Lower lobe of right lung (tissue), 2 donors: ENCODE data around the gene GALC. TPM values are rescaled to one million over a fixed set of nuclear protein-coding genes. Genes with fewer than 3 reads are reported as not detected.
A peak's percentile ranks its signal among the peaks of the same experiment; 100 is the strongest.

ENCODE experiments used
- ATAC-seq, 2 donors: fragments of 200-7000 bp; cut with Tn5 transposase; one replicate each; pipeline ENCODE4 v1.9.1; 2020 to 2022; ENCODE audit warnings: mild to moderate bottlenecking in 2 of 2, moderate library complexity in 2 of 2
- DNase-seq: peaks from one replicate; pipeline ENCODE4 v3.0.0-alpha.2; 2020
- H3K27ac ChIP-seq: fragments of 200-600 bp; one replicate; pipeline ENCODE4 v1.8.0; 2022
- H3K27me3 ChIP-seq: fragments of 200-600 bp; one replicate; pipeline ENCODE4 v1.8.0; 2022; ENCODE audit warnings: low read depth
- H3K36me3 ChIP-seq: fragments of 200-600 bp; one replicate; pipeline ENCODE4 v1.8.0; 2022; ENCODE audit warnings: mild to moderate bottlenecking
- H3K4me1 ChIP-seq: fragments of 200-600 bp; one replicate; pipeline ENCODE4 v1.8.0; 2022
- H3K4me3 ChIP-seq: fragments of 200-600 bp; one replicate; pipeline ENCODE4 v1.8.0; 2022; ENCODE audit warnings: mild to moderate bottlenecking
- H3K9me3 ChIP-seq: fragments of 200-600 bp; one replicate; pipeline ENCODE4 v1.8.0; 2022
- CTCF ChIP-seq: fragments of 200-600 bp; IDR thresholded peaks from one replicate; pipeline ENCODE4 v1.8.0; 2022; ENCODE audit warnings: antibody characterized with exemption, mild to moderate bottlenecking
- intact Hi-C: fragments of 100-400 bp; cut with DNase I; formaldehyde crosslinking; loops from one replicate; pipeline ENCODE4 v1.11.0; 2022
- total RNA-seq: library from RNA; stranded (reverse); fragmentation: NEBNext Ultra II Directional; extraction: Animal tissue kit (Norgen Biotek cat#: 25700); gene quantifications from one replicate; pipeline ENCODE4 v1.2.1, GENCODE V29; 2021
- donor health status: DM: no; HTN: yes; CAD: no; lungs with severe emphysema.

Gene GALC
- total RNA-seq, 1 donor from 2014 or later: 59.4 TPM

- H3K9me3 ChIP-seq: no peaks in the 10 kb centered on the region
- TF ChIP-seq CTCF: no peak
- H3K27ac ChIP-seq: no peak overlapping the region
- H3K4me1 ChIP-seq: peaks cover 6% of the 10 kb centered on the region
- ATAC-seq (no peak), DNase-seq (no peak)
- no peak overlapping the region for H3K4me3 ChIP-seq
- H3K27me3 ChIP-seq: no peaks in the 10 kb centered on the region
- intact Hi-C loops: no loop called here
- H3K36me3 ChIP-seq: no peaks in the 10 kb centered on the region
Observed at GRCh38 chr14:88012495-88012894, 19.5 kb upstream of the GALC start.

GRCh38 chr14:88010331-88010730 is 17.3 kb upstream of the GALC start:
- ATAC-seq (no peak), DNase-seq (no peak)
- intact Hi-C loops: no loop called here
- TF ChIP-seq CTCF: no peak
- Histone ChIP-seq H3K36me3 (no peaks in the 10 kb centered on the region), H3K4me3 (no peak overlapping the region), H3K4me1 (peaks cover 6% of the 10 kb centered on the region), H3K27ac (no peak overlapping the region), H3K27me3 (no peaks in the 10 kb centered on the region), H3K9me3 (no peaks in the 10 kb centered on the region)

- no peak overlapping the region for H3K27ac ChIP-seq
- H3K9me3 ChIP-seq: no peaks in the 10 kb centered on the region
- intact Hi-C loops: no loop called here
- peaks cover 2% of the 10 kb centered on the region for H3K4me1 ChIP-seq
- no peak overlapping the region for H3K4me3 ChIP-seq
- ATAC-seq (no peak), DNase-seq (no peak)
- H3K36me3 ChIP-seq: no peaks in the 10 kb centered on the region
- H3K27me3 ChIP-seq: no peaks in the 10 kb centered on the region
- no peak for TF ChIP-seq CTCF
Observed at GRCh38 chr14:88009486-88009885, 16.5 kb upstream of the GALC start.

- Histone ChIP-seq H3K36me3 (no peaks in the 10 kb centered on the region), H3K27ac (no peak overlapping the region), H3K9me3 (no peaks in the 10 kb centered on the region), H3K4me1 (no peaks in the 10 kb centered on the region), H3K27me3 (no peaks in the 10 kb centered on the region), H3K4me3 (peak overlapping the region; percentile 37)
- ATAC-seq (no peak), DNase-seq (no peak)
- intact Hi-C loops: no loop called here
- TF ChIP-seq CTCF: no peak
Observed at GRCh38 chr14:88008039-88008742, 15.2 kb upstream of the GALC start.

GRCh38 chr14:88007608-88008007 is 14.6 kb upstream of the GALC start:
- Histone ChIP-seq H3K36me3 (no peaks in the 10 kb centered on the region), H3K27ac (no peak overlapping the region), H3K27me3 (no peaks in the 10 kb centered on the region), H3K9me3 (no peaks in the 10 kb centered on the region), H3K4me1 (no peaks in the 10 kb centered on the region), H3K4me3 (peak overlapping the region; percentile 37)
- DNase-seq (no peak), ATAC-seq (no peak)
- intact Hi-C loops: no loop called here
- TF ChIP-seq CTCF: no peak
